HepG2 (cell line): ENCODE data around the gene LRIG1. TPM values are rescaled to one million over a fixed set of nuclear protein-coding genes. Genes with fewer than 3 reads are reported as not detected.

Experiments used
- LCORL ChIP-seq, 2 experiments: fragments of 450-650 bp in 1 of 2; sonication (generic) in 1 of 2; formaldehyde crosslinking in 1 of 2; IDR thresholded peaks; 2 replicates each; pipeline versions ENCODE4 v1.5.0 to v1.6.1; 2017 to 2020; ENCODE audit warnings: antibody characterized with exemption in 1 of 2, missing genetic modification reagents in 1 of 2
- MIER2 ChIP-seq: IDR thresholded peaks from 2 replicates; pipeline ENCODE4 v1.6.1; 2016; ENCODE audit warnings: missing biosample characterization, missing genetic modification reagents
- NONO ChIP-seq, 2 experiments: fragments of 450-650 bp in 1 of 2; sonication (generic) in 1 of 2; formaldehyde crosslinking in 1 of 2; IDR thresholded peaks in 1 of 2; conservative IDR thresholded peaks in 1 of 2; 2 replicates each; pipeline versions ENCODE4 v1.6.1 to v1.8.0; 2017 to 2022; ENCODE audit warnings: mild to moderate bottlenecking in 1 of 2, missing genetic modification reagents in 1 of 2, moderate library complexity in 1 of 2
- TRAFD1 ChIP-seq: sonication (generic); formaldehyde crosslinking; IDR thresholded peaks from 2 replicates; pipeline ENCODE4 v1.5.1; 2020; ENCODE audit warnings: missing genetic modification reagents, mild to moderate bottlenecking, borderline replicate concordance
- ZBTB26 ChIP-seq: IDR thresholded peaks from 2 replicates; pipeline ENCODE4 v1.6.1; 2016; ENCODE audit warnings: missing compliant biosample characterization, missing genetic modification reagents, borderline replicate concordance
- ZNF33B ChIP-seq: sonication (generic); formaldehyde crosslinking; IDR thresholded peaks from 2 replicates; pipeline ENCODE4 v1.5.1; 2020; ENCODE audit warnings: mild to moderate bottlenecking, missing genetic modification reagents
- ZNF720 ChIP-seq: sonication (generic); formaldehyde crosslinking; IDR thresholded peaks from 2 replicates; pipeline ENCODE4 v1.4.0; 2020; ENCODE audit warnings: missing genetic modification reagents
- ZNF792 ChIP-seq: IDR thresholded peaks from 2 replicates; pipeline ENCODE4 v1.6.1; 2016
- polyA plus RNA-seq, 8 experiments: library from polyadenylated mRNA; depleted of rRNA in 3 of 8; stranded (reverse) in 7 of 8; unstranded in 1 of 8; fragments of >200 nt; fragmentation: Illumina TruSeq in 4 of 8; extraction: Trizol in 4 of 8; gene quantifications; 2 replicates each; pipeline versions ENCODE4 v1.2.1 to v1.2.3, GENCODE V29; 2011 to 2016; ENCODE audit warnings: low read depth in 4 of 8, missing spikeins in 1 of 8, mixed read lengths in 1 of 8; ENCODE audit not compliant: insufficient read depth in 1 of 8
- total RNA-seq, 5 experiments: library from RNA; depleted of rRNA; stranded (reverse); fragments of >200 nt; fragmentation: Illumina TruSeq; extraction: Trizol; gene quantifications; 2 replicates each; pipeline ENCODE4 v1.2.3, GENCODE V29; 2016; ENCODE audit warnings: low read depth in 1 of 5
- TF ChIP-seq, protein P1 (sequence below): sonication (generic); formaldehyde crosslinking; IDR thresholded peaks from 2 replicates; pipeline ENCODE4 v1.5.0; 2020; ENCODE audit warnings: mild to moderate bottlenecking, missing genetic modification reagents, borderline replicate concordance
- TF ChIP-seq, protein P2 (sequence below): IDR thresholded peaks from 2 replicates; pipeline ENCODE4 v1.6.1; 2012; ENCODE audit warnings: low read length, improper control_type of control experiment

LRIG1 gene
- total and polyA plus RNA-seq, 2 of the 13 experiments (the other 11 are each of a cell fraction or from before 2014, with no cell fraction given) = 17.8 to 24.8 TPM

DNA sequence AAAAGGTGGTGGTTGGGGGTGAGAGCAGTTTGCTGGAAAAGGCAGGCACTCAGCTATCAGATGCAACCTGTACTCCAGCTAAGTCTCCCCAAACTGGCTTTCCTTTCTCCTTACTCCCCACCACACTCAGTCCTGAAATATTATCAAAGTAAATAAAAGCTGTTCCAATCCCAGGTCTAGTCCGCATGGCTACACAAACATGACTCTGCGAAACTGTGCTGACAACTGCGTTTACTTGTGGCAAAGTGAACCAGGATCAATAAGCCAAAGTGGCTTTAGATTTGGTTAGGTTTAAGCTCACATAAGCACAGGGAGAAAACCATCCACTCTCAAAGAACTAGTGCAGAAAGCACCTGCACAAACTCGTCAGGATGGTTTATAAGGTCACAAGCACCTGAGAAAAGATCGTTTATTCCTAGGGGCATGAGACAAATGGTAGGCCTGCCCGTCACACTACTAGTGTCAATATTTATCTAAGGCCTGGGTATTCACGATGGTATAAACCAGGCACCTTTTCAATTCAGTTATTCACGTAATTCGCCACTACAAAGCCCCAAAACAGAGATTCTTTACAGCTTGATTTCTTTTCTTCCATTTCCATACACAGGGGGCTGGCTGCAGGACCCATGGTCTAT lies 25.3 kb downstream of the LRIG1 start (continued):
- TF ChIP-seq, protein P1, sequence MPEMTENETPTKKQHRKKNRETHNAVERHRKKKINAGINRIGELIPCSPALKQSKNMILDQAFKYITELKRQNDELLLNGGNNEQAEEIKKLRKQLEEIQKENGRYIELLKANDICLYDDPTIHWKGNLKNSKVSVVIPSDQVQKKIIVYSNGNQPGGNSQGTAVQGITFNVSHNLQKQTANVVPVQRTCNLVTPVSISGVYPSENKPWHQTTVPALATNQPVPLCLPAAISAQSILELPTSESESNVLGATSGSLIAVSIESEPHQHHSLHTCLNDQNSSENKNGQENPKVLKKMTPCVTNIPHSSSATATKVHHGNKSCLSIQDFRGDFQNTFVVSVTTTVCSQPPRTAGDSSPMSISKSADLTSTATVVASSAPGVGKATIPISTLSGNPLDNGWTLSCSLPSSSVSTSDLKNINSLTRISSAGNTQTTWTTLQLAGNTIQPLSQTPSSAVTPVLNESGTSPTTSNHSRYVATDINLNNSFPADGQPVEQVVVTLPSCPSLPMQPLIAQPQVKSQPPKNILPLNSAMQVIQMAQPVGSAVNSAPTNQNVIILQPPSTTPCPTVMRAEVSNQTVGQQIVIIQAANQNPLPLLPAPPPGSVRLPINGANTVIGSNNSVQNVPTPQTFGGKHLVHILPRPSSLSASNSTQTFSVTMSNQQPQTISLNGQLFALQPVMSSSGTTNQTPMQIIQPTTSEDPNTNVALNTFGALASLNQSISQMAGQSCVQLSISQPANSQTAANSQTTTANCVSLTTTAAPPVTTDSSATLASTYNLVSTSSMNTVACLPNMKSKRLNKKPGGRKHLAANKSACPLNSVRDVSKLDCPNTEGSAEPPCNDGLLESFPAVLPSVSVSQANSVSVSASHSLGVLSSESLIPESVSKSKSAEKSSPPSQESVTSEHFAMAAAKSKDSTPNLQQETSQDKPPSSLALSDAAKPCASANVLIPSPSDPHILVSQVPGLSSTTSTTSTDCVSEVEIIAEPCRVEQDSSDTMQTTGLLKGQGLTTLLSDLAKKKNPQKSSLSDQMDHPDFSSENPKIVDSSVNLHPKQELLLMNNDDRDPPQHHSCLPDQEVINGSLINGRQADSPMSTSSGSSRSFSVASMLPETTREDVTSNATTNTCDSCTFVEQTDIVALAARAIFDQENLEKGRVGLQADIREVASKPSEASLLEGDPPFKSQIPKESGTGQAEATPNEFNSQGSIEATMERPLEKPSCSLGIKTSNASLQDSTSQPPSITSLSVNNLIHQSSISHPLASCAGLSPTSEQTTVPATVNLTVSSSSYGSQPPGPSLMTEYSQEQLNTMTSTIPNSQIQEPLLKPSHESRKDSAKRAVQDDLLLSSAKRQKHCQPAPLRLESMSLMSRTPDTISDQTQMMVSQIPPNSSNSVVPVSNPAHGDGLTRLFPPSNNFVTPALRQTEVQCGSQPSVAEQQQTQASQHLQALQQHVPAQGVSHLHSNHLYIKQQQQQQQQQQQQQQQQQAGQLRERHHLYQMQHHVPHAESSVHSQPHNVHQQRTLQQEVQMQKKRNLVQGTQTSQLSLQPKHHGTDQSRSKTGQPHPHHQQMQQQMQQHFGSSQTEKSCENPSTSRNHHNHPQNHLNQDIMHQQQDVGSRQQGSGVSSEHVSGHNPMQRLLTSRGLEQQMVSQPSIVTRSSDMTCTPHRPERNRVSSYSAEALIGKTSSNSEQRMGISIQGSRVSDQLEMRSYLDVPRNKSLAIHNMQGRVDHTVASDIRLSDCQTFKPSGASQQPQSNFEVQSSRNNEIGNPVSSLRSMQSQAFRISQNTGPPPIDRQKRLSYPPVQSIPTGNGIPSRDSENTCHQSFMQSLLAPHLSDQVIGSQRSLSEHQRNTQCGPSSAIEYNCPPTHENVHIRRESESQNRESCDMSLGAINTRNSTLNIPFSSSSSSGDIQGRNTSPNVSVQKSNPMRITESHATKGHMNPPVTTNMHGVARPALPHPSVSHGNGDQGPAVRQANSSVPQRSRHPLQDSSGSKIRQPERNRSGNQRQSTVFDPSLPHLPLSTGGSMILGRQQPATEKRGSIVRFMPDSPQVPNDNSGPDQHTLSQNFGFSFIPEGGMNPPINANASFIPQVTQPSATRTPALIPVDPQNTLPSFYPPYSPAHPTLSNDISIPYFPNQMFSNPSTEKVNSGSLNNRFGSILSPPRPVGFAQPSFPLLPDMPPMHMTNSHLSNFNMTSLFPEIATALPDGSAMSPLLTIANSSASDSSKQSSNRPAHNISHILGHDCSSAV (CRISPR knock-in tag) = no peak
- TF ChIP-seq ZNF720 (CRISPR knock-in tag) (no peak), NONO (IDR thresholded peaks at IDR 0.05) (no peak), NONO (CRISPR knock-in tag; conservative IDR thresholded peaks at IDR 0.05) (peak; percentile 50; the same call in 1 of the 2 replicates), ZNF792 (CRISPR knock-in tag) (no peak; the same call in 1 of the 2 replicates), ZNF33B (CRISPR knock-in tag) (no peak), LCORL (IDR thresholded peaks at IDR 0.05) (no peak), LCORL (CRISPR knock-in tag; IDR thresholded peaks at IDR 0.05) (peak; percentile 85), TRAFD1 (no peak), ZBTB26 (CRISPR knock-in tag) (no peak), MIER2 (CRISPR knock-in tag) (no peak)
- TF ChIP-seq, protein P2, sequence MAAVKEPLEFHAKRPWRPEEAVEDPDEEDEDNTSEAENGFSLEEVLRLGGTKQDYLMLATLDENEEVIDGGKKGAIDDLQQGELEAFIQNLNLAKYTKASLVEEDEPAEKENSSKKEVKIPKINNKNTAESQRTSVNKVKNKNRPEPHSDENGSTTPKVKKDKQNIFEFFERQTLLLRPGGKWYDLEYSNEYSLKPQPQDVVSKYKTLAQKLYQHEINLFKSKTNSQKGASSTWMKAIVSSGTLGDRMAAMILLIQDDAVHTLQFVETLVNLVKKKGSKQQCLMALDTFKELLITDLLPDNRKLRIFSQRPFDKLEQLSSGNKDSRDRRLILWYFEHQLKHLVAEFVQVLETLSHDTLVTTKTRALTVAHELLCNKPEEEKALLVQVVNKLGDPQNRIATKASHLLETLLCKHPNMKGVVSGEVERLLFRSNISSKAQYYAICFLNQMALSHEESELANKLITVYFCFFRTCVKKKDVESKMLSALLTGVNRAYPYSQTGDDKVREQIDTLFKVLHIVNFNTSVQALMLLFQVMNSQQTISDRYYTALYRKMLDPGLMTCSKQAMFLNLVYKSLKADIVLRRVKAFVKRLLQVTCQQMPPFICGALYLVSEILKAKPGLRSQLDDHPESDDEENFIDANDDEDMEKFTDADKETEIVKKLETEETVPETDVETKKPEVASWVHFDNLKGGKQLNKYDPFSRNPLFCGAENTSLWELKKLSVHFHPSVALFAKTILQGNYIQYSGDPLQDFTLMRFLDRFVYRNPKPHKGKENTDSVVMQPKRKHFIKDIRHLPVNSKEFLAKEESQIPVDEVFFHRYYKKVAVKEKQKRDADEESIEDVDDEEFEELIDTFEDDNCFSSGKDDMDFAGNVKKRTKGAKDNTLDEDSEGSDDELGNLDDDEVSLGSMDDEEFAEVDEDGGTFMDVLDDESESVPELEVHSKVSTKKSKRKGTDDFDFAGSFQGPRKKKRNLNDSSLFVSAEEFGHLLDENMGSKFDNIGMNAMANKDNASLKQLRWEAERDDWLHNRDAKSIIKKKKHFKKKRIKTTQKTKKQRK = no peak
